Measurements from ENCODE around the gene TMEM272.

TMEM272 gene

DNA sequence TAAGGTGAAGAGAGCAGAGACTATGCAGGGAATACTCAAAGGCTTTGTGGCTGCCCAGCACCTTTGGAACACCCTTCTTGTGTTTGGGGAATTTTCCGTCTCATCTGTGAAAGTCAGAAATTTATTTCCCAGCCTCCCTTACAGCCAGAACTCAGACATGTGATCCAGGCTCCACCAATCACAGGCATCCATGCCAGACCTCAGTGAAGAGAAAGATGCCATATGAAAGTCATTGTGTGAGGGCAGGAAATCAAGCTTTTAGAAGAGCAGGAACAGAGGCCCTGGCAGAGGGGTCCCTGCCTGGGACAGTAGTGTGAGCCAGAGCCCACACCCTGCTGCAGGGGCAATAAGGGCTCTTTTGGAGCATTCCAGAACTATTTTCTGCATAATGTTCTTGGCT is 28.9 kb upstream of the TMEM272 start:
- TF ChIP-seq MAX (IDR thresholded peaks at IDR 0.05; ENCODE audit: low read depth, low read length) (no peak), POLR2A (IDR thresholded peaks at IDR 0.05; ENCODE audit: extremely low read depth, insufficient read length) (no peak), MYC (IDR thresholded peaks at IDR 0.05; ENCODE audit: low read depth, low read length) (no peak), CTCF (IDR thresholded peaks at IDR 0.05; ENCODE audit: low read depth, low read length) (no peak)
- no peak overlapping the region for H3K4me3 ChIP-seq (ENCODE audit: low read depth, low read length)
- no peak for DNase-seq (ENCODE audit: low read depth)

DNA sequence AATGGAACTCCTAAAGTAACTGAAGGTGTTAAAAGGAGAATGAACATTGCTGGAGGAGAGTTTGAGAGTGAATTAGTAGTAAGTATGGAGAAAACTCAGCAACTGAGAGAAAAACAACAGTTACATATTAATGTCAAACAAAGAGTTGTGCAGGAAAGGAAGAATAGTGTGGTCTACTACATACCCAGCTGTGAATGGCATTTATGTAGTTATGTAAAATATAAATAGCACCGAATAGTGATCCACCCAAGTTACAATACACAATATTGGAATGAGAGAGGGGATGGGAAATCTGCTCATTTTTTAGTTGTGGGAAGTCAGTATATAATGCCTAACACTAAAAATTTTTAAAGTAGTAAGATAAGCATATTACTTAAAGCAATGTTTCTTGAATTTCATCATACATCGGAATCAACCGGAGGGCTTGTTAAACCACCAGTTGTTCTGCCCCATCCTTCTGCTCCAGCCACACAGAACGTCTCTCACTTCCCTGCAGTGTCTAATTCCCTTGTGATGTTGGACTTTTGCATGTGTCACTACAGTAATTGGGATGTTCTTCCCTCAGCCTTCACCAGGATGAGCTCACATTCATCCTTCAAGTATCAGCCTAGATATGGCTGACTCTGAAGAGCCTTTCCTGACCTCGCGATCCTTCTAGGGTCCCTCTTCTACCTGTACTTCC is 28.3 kb upstream of the TMEM272 start:
- DNase-seq (ENCODE audit: low read depth), result no peak
- TF ChIP-seq CTCF (IDR thresholded peaks at IDR 0.05; ENCODE audit: low read depth, low read length) (no peak), POLR2A (IDR thresholded peaks at IDR 0.05; ENCODE audit: extremely low read depth, insufficient read length) (no peak), MAX (IDR thresholded peaks at IDR 0.05; ENCODE audit: low read depth, low read length) (no peak), MYC (IDR thresholded peaks at IDR 0.05; ENCODE audit: low read depth, low read length) (no peak)
- no peak overlapping the region for H3K4me3 ChIP-seq (ENCODE audit: low read depth, low read length)

DNA sequence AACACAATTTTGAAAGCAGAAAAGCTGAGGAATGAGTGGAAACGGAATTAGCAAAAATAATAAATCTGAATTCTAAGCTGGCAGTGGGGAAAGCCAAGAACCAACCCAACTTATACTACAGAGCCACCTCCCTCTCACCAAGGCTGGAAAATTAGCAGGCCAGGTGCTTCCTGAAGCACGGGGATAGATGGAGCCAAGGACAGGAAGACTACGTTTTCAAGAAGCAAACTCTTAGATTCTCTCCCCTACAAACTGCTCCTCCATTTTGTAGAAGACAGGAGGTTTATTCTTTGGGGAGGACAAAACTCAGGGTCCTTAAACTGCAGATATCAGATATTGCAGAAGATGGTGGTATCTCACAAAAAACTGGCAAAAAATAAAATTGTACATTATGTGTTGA is 25.6 kb upstream of the TMEM272 start:
- no peak for DNase-seq (ENCODE audit: low read depth)
- no peak overlapping the region for H3K4me3 ChIP-seq (ENCODE audit: low read depth, low read length)
- TF ChIP-seq POLR2A (IDR thresholded peaks at IDR 0.05; ENCODE audit: extremely low read depth, insufficient read length), result no peak
- no peak for TF ChIP-seq MAX (IDR thresholded peaks at IDR 0.05; ENCODE audit: low read depth, low read length)
- no peak for TF ChIP-seq MYC (IDR thresholded peaks at IDR 0.05; ENCODE audit: low read depth, low read length)
- no peak for TF ChIP-seq CTCF (IDR thresholded peaks at IDR 0.05; ENCODE audit: low read depth, low read length)

DNA sequence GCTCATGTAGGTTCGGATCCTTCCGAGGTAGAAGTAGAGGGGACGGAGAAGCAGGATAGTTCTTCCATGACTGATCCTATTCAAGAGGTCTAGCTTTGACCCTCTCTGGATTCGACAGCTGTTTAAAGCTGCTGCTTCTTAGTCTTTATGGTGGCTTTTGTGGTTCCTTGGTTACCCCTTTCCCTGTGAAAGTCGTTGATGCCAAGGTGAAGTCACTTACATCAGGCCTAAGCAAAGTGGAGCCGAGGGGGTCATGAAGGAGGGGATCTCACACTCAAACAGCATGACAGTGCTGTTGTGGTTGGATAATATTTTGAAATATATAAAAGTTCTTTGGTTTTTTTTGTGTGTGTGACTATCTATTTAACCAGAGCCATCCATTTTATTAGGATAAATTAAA is 24.9 kb upstream of the TMEM272 start:
- TF ChIP-seq MAX (IDR thresholded peaks at IDR 0.05; ENCODE audit: low read depth, low read length) (no peak), CTCF (IDR thresholded peaks at IDR 0.05; ENCODE audit: low read depth, low read length) (no peak), POLR2A (IDR thresholded peaks at IDR 0.05; ENCODE audit: extremely low read depth, insufficient read length) (no peak), MYC (IDR thresholded peaks at IDR 0.05; ENCODE audit: low read depth, low read length) (no peak)
- no peak for DNase-seq (ENCODE audit: low read depth)
- no peak overlapping the region for H3K4me3 ChIP-seq (ENCODE audit: low read depth, low read length)

GRCh38 chr13:51867062-51867461 is 22.1 kb upstream of the TMEM272 start:
- TF ChIP-seq POLR2A (IDR thresholded peaks at IDR 0.05; ENCODE audit: extremely low read depth, insufficient read length) (no peak), CTCF (IDR thresholded peaks at IDR 0.05; ENCODE audit: low read depth, low read length) (no peak), MAX (IDR thresholded peaks at IDR 0.05; ENCODE audit: low read depth, low read length) (no peak), MYC (IDR thresholded peaks at IDR 0.05; ENCODE audit: low read depth, low read length) (no peak)
- no peak overlapping the region for H3K4me3 ChIP-seq (ENCODE audit: low read depth, low read length)
- no peak for DNase-seq (ENCODE audit: low read depth)

Measured in NB4 (cell line).